Body of pancreas (tissue), 4 donors: Measurements from ENCODE around the gene BCAT1.

ENCODE experiments used
- CTCF ChIP-seq, 7 experiments: fragments of 450-650 bp in 4 of 7; fragments of 200-600 bp in 3 of 7; sonication (generic) in 3 of 7; IDR thresholded peaks; one replicate each; pipeline ENCODE4 v1.5.1; 2016 to 2019; ENCODE audit warnings: antibody characterized with exemption in 7 of 7
- POLR2A ChIP-seq, 3 donors: fragments of 450-650 bp; IDR thresholded peaks; one replicate each; pipeline ENCODE4 v1.6.1; 2016; ENCODE audit warnings: antibody characterized with exemption in 3 of 3, mild to moderate bottlenecking in 2 of 3

- TF ChIP-seq POLR2A (IDR thresholded peaks at IDR 0.05) (no peak), CTCF (IDR thresholded peaks at IDR 0.05) (no peak)
These were observed 188.7 kb downstream of the BCAT1 start for GRCh38 chr12:24760162-24760561.
